ENCODE data around the gene MSMP.

Gene MSMP

DNA sequence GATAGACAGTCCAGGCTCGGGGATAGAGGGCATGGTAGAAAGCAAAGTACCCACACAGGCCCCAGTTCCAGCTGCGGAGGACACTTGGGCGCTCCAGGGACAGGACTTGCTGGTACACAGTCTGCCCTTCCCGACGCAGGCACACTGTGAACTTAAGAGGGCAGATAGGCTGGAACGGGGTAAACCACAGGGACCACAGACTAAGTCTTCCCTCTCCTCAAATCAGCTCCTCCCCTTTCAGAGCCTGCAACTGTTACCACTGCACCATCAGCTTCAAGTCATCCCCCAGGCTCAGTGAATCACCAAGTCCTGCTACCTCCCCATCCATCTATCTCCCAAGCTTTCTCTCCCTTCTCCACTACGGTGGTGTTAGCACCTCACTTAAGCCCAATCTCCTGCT lies 12.3 kb downstream of the MSMP start:
- DNase-seq = no peak

DNA sequence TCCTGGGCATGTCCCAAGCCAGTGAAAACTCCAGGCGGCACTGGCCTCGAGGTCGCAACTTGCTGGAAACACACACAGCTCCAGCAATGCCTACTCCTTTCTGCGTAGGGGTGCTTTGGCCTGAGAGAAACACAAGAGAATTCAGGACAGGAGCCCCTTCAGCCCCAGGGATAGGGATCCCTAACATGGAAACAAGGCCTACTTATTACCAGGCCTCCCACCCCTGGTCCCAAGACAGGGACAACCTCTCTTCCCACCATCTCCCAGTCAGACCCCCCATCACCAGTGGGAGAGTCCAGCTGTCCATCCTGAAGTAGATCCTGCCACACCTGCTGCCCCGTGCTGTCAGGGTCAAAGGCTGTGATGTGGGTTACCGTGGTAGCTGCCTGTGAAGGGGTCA lies 13.8 kb downstream of the MSMP start:
- no peak for DNase-seq

DNA sequence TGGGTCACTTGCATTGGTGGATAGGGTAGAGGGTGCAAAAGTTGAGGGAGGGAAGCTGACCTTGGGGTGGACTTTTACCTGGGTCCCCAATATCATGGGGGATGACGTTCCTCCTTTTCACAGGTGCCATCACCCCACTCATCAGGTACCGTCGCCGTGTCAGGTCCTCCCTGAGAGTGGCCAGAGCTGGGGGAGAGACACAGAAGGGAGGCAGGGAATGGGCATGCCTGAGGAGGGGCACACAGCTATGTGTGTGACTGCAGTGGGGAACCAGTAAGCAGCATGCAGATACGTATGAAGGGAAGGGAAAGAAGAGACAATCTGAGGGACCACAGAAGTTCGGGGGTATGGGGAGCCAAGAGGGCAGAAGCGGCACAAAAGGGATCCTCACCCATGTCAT lies 15.2 kb downstream of the MSMP start:
- DNase-seq = no peak

DNA sequence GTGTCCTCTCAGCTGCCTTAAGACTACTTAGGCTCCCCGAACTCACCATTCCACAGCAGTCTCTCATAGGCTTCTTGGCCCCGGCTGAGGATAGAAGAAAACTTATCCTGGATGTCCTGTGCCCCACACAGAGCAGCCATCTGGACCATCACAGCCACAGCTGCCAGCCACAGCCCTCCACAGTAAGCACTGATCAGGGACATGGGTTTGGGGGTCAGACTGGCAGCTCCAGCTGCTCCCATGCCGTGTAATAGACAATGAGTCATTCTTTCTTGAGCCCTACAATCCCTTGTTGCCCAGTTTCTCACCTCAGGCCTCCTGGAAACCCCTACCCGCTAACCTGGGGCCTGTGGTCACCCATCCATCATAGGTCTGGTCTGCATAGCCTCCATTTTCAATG lies 15.9 kb downstream of the MSMP start:
- no peak for DNase-seq

DNA sequence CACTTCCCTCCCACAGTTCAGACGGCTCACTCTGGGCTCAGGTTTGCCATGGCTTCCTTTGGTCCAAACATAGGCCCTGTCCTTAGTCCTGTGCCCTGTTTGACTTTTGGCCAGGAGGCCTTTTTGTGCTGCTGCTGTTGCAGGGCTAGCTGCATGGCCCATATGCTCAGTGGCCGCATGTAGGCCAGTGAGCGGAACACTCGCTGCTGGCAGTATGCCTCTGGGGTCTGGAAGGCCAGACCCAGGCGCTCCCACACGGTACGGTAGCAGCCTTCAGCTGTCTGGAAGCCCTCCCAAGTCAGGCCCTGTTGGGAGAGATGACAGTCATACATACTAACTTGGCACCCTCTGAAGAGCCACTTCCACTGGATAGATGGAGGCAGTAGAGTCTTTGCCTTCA lies 16.9 kb downstream of the MSMP start:
- DNase-seq = no peak

DNA sequence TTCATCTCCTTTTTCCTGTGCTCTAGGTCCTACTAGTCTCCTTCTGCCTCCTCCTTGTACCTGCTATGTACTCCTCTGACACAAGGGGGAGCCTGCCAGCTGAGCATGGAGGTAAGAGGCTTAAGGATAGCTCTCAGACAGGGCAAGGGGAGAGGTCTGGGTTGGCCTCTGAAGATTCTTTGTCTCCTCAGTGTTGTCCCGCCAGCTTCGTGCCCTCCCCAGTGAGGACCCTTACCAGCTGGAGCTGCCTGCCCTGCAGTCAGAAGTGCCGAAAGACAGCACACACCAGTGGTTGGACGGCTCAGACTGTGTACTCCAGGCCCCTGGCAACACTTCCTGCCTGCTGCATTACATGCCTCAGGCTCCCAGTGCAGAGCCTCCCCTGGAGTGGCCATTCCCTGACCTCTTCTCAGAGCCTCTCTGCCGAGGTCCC lies 17.9 kb downstream of the MSMP start:
- peak; percentile 66 for DNase-seq

DNA sequence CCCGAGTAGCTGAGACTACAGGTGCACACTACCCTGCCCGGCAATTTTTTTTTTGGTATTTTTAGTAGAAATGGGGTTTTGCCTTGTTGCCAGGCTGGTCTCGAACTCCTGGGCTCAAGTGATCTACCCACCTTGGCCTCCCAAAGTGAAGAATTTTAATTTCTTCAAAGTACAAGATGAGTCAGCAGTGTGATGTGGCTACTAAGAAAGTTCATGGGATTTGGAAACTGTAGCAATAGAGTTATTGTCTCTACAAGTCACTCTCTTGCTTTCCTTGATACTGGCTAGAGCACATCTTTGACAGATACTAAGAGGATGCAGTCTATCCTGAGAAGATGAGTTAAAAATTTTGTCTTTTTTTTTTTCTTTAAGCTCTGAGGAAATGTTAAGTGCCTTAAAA lies 20.0 kb downstream of the MSMP start:
- no peak for DNase-seq

DNA sequence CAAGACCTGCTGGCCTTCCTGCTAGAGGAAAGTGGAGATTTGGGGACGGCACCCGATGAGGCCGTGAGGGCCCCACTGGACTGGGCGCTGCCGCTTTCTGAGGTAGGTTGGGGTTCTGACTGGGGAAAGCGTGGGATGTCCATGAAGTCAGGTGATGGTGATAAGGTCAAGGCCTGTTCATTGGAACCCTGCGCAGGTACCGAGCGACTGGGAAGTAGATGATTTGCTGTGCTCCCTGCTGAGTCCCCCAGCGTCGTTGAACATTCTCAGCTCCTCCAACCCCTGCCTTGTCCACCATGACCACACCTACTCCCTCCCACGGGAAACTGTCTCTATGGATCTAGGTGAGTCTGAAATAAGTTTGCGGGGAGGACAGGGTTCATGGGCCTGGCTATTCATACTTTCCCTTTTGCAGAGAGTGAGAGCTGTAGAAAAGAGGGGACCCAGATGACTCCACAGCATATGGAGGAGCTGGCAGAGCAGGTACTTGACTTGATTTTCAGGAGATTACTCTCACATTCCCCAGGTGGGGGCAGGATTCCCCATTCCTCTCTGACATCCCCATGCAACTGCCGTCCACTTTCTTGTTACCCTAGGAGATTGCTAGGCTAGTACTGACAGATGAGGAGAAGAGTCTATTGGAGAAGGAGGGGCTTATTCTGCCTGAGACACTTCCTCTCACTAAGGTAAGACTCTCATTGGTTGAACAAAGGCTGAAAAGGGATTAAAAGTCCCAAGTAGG lies 21.1 kb downstream of the MSMP start:
- DNase-seq = no peak

DNA sequence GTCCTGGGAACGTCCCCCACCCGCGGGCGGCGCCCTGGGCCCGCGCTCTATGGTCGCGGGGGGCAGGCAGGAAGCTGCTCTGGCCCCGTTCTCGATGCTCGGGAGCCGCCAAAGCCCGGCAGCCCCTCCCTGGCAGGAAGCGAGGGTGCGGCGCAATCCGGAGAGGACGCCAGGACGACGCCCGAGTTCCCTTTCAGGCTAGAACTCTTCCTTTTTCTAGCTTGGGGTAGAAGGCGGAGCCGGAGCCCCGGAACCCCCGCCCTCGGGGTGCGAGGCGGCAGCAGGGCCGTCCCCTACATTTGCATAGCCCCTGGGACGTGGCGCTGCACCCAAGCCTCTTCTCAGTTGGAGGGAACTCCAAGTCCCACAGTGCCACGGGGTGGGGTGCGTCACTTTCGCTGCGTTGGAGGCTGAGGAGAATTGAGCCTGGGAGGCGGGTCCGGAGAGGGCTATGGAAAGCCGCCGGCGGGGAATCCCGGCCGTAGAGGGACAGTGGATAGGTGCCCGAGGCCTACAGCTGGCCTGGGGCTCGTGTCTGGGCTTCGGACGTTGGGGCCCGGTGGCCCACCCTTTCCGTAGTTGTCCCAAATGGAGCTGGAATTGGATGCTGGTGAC lies 21.8 kb downstream of the MSMP start, which contains the start of the genes CREB3 and TLN1:
TSS of gene CREB3 (plus strand) at position 482 of the 615 bp plus-strand sequence. CDS start at position 589, 107 bp downstream.
TSS of gene TLN1 (minus strand) at position 11 of the 615 bp plus-strand sequence. CDS start 6,501 bp downstream, outside the sequence.
- DNase-seq = peak; percentile 98

DNA sequence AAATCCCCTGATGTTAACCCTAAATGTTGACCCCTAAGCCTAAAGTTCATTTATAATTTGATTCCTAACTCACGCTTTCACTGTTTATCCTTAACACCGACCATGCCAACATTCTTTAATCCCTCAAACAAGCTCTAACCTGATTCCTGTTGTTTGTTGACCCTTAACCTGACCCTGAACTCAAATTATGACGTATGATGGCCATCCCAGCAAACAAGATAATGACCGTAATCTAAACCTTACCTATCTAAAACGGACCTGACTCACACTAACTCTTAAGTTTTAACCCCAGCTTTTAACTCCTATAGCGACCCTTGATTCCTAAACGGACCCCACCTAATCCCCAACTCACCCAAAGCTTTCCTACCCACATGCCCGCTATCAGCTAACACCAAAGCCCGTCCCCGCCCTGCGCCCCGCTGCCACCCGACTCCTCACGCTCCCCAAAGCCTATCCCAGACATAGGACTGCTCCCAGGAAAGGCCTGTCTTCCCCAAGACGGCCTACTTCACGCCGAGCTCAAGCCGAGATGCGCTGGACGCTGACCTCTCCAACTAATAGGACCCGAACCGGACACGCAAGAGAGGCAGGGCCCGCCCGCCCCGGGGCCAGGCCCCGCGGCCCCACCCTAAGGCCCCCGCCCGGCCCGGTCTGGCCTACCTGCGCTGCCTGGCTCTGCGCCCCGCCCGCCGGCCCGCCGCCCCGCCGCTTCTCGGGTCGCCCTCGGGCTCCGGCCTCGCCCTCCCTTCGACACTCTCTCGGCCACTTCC lies 22.5 kb downstream of the MSMP start:
- no peak for DNase-seq

DNA sequence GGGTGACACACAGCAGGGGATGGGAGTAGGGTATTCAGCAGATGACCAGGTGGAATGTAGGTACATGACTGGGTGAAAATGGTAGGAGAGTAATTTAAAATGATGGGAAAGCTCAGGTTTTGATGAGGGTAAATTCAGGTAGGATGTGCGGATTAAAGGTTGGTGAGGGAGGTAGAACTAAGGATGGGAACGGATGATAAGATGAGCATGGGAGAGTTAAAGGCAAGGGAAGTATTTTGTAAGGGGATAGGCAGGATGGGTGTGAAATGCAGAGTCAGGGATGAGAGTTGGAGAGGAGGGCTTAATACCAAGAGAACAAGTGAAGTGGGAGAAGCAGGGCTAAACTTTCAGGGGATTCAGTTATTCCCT lies 23.6 kb downstream of the MSMP start:
- no peak for DNase-seq

DNA sequence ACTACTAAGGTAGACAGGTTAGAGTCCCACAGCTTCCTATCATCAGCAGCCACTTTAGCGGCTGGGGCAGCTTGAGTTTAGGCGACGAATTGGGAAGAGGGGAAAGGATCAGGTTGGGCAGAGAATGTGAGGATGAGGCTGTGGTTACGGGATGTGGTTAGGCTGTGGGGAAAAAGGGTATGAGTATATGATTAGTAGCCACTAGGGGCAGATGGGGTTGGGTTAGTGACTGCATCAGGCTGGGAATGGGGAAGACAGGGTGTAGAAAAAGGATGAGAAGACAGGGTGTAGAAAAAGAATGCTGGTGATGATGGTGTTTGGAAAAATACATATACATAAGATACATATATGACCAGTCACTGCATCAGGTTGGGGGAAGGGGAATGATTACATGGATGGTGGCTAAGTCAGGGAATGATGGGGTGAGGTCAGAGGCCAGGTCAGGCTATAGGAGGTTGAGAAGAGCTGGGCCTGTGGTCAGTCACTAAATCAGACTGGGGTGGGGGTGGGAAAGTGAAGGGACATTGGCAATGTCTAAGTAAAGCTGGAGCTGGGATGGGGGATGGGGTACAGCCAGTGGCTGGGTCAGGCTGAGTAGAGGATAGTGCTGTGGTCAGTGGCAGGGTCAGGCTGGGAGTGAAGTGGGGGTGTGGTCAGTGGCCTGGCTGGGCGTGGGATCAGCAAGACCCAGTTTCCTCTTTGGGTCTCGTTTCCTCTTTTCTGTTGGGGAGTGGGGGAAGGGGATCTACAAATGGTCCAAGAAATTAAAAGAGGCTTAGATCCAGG lies 24.2 kb downstream of the MSMP start:
- DNase-seq = peak; percentile 43

DNA sequence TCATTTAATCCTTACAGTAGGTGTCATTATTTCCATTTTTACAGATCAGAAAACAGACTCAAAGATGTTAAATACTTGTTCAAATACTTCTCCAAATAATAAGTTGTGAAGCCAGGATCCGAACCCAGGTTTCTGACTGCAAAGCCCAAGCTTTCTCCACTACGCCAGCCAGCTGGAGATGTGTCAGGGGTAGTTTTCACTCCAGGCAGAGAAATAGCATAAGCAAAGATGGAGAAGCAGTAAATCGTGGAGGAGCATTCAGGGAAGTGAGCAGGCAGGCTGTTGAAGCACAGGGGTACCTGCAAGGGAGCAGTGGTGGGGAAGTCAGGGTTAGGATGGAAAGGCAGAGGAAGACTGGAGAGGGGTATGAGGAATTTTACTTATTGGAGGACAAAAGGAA lies 25.0 kb downstream of the MSMP start:
- DNase-seq = no peak

DNA sequence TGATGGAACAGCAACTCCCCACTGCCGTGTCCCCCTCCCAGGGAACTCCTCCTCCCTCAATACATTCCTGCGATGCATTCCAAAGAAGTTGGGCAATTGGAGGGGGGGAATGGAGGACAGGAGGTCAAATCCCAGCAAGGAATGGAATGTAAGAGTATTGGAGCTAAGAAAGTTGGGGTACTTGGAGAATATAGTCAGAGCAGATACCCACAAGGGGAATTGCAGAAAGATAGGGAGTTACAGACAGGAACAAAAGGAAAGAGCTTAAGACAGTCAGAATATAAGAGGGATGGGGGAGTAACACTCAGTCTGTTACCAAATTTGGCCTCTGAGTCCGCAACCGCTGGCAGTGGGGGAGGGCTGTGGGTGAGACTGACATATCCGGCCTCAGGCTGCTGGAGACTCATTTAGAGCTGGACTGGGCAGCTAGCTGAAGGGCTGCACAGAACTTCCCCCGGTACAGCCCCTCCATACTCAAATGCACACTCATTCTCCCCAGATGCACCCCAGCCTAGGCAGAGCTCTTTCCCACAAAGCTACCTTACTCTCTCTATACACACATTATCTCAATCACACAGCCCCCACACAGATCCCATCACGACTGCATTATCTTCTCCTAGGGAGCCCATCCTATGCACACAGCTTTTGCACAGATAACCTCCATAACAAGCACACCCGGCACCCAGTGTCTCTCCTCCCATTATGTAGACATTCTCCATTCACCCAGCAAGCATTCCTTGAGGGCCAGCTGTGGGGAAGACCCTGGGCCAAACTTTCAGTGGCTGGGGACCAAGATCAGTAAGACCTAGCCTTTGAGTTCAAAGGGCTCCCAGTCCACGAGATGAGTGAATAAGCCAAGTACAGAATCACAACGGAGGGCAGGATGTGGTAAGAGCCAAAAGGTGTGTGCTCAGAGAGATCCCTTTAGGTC lies 25.8 kb downstream of the MSMP start:
- DNase-seq = peak; percentile 70

DNA sequence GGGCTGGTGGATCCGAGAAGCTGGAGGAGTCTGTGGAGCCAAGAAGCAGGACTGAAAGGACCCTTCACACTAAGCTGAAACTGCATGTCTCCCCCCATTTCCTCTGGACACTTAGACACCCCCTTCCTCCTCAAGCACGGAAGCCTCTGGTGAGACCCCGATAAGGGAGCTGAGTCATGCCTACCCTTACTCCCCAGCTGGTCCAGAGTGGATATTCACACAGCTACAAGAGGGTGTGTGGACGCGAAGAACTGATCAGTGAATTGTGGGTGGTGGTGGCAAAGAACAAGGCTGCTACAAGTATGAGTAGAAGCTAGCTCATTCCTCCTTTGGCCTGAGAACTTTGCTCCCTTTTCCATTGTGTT lies 26.4 kb downstream of the MSMP start:
- DNase-seq = no peak

DNA sequence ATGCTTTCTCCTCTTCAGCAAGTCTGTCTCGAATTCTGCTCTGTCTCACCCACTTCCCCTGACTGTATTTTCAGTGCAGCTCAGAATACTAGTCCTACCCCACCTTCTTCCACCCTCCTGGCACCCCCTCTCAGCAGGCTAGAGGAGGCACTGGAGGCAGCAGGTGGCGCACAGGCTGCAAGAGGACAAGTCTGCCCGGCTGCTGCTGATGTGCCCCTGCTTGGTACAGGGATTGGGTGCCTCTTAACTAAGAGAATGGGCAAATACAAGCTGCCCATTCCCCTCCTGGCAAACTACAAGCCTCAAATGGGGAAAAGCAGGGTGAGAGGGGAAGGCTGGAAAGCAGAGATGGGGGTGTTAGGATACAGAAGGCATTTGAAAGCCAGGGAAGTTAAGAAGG lies 27.1 kb downstream of the MSMP start:
- peak; percentile 66 for DNase-seq

DNA sequence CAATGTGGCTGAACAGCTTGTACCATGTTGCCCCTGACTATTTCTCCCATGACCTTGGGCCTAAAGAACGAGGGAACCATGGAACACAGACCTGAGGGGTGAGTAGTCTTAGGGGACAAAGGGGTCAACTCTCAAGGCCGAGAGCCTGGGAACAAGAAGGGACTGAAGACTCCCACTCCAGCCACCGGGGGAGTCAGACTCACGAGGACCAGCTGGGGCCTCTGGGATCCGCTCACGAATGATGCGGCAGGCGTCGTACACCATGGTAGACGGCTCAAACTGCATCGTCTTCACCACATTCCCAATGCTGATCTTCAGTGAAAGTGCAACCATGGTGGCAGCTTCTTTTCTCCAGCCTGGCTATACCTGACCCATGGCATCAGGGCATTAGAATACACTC lies 28.7 kb downstream of the MSMP start:
- no peak for DNase-seq

DNA sequence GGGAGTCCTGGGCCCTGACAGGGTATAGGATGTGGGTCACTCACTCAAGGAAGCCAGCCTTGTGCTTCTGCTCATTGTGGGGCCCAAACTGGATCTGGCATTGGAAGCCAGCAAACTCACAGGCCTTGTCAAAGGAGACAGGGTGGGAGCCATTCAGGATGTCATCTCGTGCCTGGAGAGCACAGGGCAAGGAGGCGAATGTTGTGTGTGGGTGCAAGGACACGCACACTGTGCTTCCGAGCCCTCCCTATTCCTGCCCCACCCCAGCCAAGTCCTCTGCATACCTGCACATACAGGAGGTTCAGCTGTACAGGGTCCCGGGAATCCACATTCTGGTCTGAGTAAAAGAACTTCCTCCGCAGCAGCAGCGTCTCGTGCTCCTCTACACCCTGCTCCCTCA lies 30.2 kb downstream of the MSMP start:
- DNase-seq = no peak

DNA sequence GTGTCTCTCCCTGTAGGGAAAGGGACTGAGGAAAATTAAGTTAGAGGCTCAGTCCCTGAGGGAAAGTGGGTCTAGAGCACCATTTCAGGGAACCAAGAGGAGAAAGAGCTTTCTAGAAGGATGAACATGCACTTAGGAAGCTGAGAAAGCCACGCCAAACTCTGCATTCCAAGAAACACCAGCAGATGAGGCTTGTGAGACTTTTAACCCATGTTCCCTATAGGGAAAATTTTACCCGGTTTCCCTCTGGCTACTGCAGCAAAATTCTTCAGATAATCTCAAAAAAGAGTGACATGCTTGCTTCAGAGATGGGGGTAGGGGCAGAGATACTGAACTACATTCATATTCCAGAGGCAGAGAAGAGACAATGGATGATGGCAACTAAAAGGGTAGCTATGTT lies 30.6 kb downstream of the MSMP start:
- no peak for DNase-seq

DNA sequence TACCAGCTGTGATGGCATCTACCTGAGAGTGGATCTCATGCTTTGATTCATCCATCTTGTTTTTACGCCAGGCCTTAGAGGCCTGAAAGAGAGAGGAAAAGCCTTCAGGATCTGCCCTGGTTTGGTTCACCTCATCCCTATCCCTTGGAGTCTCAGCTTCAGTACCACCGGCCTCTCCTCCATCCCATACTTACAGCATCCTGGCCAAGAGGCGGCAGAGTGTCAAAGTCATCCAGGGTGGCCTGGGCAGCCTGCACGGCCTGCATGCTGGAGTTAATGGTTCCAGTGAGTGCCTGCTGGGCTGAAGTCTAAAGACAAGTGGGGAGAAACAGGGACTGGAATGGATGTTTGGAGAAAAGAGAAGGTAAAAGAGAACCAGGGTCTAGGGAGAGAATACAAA lies 34.5 kb downstream of the MSMP start:
- no peak for DNase-seq

DNA sequence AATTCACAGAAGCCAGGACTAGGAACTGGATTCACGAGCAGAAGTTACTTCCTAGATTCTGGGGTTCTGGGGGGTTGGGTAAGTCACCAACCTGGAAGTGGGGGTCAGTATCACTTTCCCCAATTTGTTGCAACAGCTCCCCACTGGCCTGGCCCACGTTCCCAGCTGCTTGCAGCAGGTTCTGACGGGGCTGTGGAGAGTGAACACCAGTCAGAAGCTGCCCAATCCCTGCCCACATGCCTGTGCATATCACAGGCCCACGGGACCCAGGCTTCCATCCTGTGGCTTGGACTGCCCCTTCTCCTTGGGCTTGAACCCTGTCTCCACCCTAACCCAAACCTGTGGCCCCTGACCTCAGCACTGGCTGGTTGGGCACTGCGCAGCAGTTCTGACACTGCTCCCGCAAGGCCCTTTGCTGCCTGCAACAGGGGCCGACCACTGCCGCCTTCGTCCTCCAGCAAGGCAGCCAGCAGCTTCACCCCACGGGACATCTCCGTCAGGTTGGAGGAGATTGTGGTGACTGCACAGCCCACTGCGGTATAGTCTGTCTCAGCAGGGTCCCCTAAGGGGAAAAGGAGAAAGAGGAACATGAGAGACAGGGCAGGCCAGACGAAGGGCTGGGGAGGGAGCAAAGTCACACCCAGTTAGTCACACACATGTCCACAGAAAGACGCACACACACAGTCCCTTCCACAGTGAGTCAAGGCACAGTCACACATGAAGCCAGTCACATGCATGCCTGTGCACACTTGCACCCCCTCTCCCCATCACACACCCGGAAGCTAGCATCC lies 35.2 kb downstream of the MSMP start:
- no peak for DNase-seq
